Lung microvascular endothelial cell (primary cell): ENCODE data around the gene COL8A1. TPM values are rescaled to one million over a fixed set of nuclear protein-coding genes. Genes with fewer than 3 reads are reported as not detected.
"Not testable (repeated sequence)": the region's sequence is repeated elsewhere in the genome, so short reads cannot be mapped to it uniquely, and the experiment has no call there.

ENCODE experiments used
- DNase-seq, 2 donors: peaks; one replicate each; pipeline versions ENCODE4 v3.0.0 to v3.0.0-alpha.2; 2010; ENCODE audit warnings: low read depth in 2 of 2
- total RNA-seq: library from RNA; depleted of rRNA; stranded (reverse); fragments of >200 nt; gene quantifications from 2 replicates; pipeline ENCODE4 v1.2.1, GENCODE V29; 2014

COL8A1 gene
- total RNA-seq, 1 donor from 2014 or later: 1,223 TPM

DNA sequence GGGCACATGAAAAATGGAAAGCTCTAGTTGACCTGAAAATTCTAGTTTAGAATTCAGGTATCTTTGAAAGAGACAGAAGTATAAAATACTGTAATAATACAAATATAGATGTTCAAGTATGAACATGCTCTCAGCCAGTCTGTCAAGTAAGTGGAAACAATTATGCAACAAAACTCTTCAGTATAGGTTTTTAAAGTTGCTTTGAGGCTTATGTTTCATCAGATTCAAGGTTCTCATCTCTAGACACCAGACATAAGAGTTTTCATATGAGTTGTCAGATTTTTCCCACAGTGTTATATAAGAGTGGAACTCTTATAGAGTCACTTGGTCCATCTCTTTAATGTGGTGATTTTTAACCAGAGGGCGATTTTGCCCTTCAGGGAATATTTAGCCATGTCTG is 201.2 kb downstream of the COL8A1 start:
- no peak for DNase-seq

DNA sequence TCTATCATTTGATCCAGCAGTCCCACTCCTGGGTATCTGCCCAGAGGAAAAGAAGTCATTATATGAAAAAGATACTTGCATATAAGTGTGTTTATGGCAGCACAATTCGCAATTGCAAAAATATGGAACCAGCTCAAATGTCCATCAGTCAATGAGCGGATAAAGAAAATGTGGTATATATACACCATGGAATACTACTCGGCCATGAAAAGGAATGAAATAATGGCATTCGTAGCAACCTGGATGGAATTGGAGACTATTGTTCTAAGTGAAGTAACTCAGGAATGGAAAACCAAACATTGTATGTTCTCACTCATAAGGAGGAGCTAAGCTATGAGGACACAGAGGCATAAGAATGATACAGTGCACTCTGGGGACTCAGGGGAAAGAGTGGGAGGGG is 203.6 kb downstream of the COL8A1 start:
- DNase-seq: not testable (repeated sequence)

DNA sequence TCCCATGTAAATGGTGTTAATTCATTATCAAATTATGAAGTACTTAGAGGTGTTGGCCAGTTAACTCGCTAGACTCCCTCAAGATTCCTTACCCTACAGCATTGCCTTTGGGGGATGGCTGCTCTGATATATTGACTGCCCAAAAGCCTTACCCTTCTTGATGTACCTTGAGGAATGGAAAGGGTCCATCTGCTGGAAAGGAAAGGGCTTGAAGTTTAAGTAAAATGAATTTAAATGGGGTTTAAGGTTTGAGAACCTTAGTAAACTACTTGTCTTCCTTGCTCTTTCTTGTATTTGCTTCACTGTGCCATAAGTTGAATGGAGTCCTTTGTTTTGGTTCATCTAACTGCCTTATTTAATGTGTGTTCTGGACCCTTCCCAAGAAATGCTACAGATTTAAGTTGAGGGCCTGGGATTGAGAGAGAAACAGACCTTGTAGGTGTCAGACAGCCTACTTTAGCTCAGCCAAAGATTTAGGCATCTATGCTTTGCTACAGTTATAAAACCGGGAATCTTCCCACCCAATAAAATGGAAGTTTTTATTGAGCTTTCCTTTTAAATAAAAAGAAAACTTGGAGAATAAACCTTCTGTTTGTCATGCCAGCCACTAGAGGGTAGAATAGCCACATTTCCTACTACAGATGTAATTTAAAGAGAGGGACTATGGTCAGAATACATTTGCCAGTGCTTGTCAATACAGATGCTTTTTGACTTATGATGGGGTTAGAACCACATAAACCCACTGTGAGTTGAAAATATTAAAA is 204.6 kb downstream of the COL8A1 start:
- DNase-seq: peak; percentile 68 to 86

DNA sequence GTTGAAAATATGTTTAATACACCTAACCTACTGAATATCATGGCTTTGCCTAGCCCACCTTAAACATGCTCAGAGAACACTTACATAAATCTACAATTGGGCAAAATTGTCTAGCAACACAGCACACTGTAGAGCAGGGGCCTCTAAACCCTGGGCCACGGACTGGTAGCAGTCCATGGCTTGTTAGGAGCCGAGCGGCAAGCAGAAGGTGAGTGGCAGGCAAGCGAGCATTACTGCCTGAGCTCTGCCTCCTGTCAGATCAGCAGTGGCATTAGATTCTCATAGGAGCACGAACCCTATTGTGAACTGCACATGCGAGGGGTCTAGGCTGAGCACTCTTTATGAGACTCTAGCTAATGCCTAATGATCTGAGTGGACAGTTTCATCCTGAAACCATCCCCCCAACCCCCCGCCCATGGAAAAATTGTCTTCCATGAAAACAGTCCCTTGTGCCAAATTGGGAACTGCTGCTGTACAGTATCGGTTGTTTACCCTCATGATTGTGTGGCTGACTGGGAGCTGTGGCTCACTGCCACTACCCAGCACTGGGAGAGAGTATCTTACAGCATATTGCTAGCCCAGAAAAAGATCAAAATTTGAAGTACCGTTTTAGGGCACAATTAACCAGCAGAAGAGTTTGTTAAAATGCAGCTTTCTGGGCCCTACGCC is 205.3 kb downstream of the COL8A1 start:
- peak in 1 of 2 donors; percentile 93 for DNase-seq

DNA sequence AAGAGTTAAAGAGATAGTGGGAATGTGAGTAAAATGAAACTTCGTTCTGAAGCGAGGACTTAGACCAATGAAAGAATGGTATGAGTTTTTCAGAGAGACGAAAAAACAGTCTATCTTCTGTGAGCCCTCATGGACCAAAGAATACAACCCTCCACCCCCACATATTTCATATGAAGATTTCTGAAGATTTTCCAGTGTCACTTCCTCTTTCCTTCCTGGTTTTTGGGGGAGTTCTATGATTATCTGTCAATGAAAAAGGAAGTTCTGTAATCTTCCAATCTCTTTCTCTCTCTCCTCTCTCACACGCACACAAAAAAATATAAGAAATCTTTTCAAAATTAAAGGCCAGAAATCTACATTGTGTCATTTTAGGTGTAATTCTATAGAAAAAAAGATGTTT is 206.9 kb downstream of the COL8A1 start:
- DNase-seq: no peak

DNA sequence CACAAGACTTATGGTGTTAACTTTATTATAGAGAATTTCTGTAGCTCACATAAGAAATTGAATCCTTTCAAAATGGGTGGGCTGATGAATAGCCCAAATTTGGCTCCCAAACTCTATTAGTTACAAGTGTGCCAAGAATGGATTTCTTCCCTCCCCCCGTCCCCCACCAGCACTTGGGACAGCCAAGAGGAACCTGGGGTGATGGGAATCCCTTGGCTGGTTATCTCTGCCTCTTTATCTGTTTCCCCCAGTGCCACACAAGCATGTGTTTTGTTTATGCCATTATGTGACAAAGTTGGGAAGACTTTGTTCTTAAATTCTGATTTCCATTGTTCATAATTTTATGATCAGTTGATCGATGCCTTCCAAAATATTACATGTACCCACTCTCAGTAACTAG is 207.6 kb downstream of the COL8A1 start:
- no peak for DNase-seq

DNA sequence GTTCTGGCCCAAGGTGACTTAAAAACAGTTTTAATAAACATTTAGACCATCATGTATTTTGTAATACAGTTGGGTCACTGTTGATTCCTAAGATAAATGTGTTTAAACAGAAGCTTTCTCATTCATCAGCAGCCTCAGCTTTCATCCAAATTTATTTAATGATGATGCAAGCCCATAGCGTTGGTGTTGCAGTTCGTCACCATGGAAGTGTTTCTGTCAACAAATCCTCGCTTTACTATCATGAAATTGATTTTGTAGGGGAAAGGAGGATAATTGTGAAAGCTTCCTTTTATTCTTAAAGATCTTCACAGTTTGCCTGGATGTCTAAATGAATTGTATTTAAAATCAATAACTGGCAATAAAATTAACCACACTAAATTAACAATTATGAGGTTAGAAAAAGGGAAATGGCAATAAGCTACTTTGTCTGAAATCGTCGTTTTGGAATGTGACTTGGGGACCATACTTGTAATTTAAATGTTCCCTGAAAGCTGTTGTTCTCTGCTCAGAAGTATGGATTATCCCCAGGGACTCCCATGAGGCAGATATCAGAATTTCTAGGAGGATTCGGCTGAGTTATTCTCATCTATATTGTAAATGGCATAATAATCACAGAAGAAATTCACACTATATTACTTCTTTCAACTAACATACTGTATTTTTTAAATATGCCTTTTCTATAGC is 208.2 kb downstream of the COL8A1 start:
- DNase-seq: peak; percentile 76 to 86

DNA sequence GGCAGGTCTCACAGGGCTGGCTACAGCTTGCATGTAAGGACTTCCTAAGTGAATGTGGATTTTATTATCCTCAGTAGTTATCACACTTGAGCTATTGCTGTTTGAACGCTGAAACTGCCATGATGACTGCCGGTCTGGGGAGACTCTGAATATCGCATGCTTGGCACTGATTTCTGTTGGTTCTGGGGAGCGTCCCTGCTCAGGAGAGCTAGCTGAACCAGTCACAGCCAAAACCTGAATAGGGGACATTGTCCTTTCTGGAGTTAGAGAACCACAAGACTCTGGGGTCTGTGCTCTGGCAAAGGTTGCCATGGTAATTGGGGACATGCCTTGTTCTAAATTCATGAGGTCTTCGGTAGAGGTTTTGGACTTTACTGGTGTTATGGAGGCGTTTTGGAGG is 210.0 kb downstream of the COL8A1 start:
- no peak for DNase-seq

Other genes starting within 250 kb of the COL8A1 start
- 3.0 and 5.4 TPM in 2 replicates for gene CMSS1, start 179.3 kb downstream of the COL8A1 start, total RNA-seq